K562 (cell line): ENCODE results near the gene SETD1B. TPM values are rescaled to one million over a fixed set of nuclear protein-coding genes. Genes with fewer than 3 reads are reported as not detected.

ENCODE experiments used
- HMBOX1 ChIP-seq: sonication (generic); IDR thresholded peaks from 2 replicates; pipeline ENCODE4 v1.6.1; 2016
- MIER1 ChIP-seq: fragments of 450-650 bp; IDR thresholded peaks from 2 replicates; pipeline ENCODE4 v1.6.1; 2016; ENCODE audit warnings: antibody characterized with exemption, mild to moderate bottlenecking, low read depth
- OTX1 ChIP-seq: fragments of 450-650 bp; formaldehyde crosslinking; IDR thresholded peaks from 2 replicates; pipeline ENCODE4 v1.4.0; 2022; ENCODE audit warnings: mild to moderate bottlenecking
- REST ChIP-seq, 2 experiments: fragments of 450-650 bp; formaldehyde crosslinking in 1 of 2; IDR thresholded peaks; 2 replicates each; pipeline versions ENCODE4 v1.4.0 to v1.6.1; 2014 to 2020; ENCODE audit warnings: mild to moderate bottlenecking in 2 of 2, borderline replicate concordance in 1 of 2, low read depth in 1 of 2
- ZNF408 ChIP-seq: fragments of 250-450 bp; sonication (Bioruptor Pico); IDR thresholded peaks from 2 replicates; pipeline ENCODE4 v1.4.0; 2020; ENCODE audit warnings: low read depth, mild to moderate bottlenecking, moderate library complexity
- polyA plus RNA-seq, 8 experiments: library from polyadenylated mRNA; depleted of rRNA in 4 of 8; stranded (reverse) in 5 of 8; unstranded in 3 of 8; fragments of >200 nt; fragmentation: Nextera tagmentation in 2 of 8; fragmentation: Illumina TruSeq in 1 of 8; extraction: Ambion mirVana in 2 of 8; extraction: Trizol in 1 of 8; gene quantifications; 2 replicates each; pipeline versions ENCODE4 v1.2.1 to v1.2.3, GENCODE V29; 2011 to 2014; ENCODE audit warnings: inconsistent platforms in 1 of 8, missing spikeins in 1 of 8
- total RNA-seq, 7 experiments: library from RNA; depleted of rRNA in 6 of 7; stranded (reverse); fragments of >200 nt in 6 of 7; fragmentation: Illumina TruSeq in 2 of 7; extraction: Trizol in 2 of 7; gene quantifications; 2 replicates each; pipeline versions ENCODE4 v1.2.1 to v1.2.3, GENCODE V29; 2011 to 2021; ENCODE audit warnings: low replicate concordance in 1 of 7
- TF ChIP-seq, protein P1 (sequence below): fragments of 450-650 bp; IDR thresholded peaks from 2 replicates; pipeline ENCODE4 v1.6.1; 2016; ENCODE audit warnings: low read depth
- TF ChIP-seq, protein P2 (sequence below): fragments of 450-650 bp; IDR thresholded peaks from 2 replicates; pipeline ENCODE4 v1.6.1; 2016; ENCODE audit warnings: antibody characterized with exemption

SETD1B gene
- total and polyA plus RNA-seq, 9 of the 15 experiments (the other 6 are each of a cell fraction or from before 2014, with no cell fraction given), result 0.48 to 26.6 (median 2.3) TPM

- TF ChIP-seq REST (IDR thresholded peaks at IDR 0.05; ENCODE audit: borderline replicate concordance) (peak; percentile 93), REST (CRISPR knock-in tag; IDR thresholded peaks at IDR 0.05; ENCODE audit: low read depth) (peak; percentile 76; the same call in 1 of the 2 replicates), MIER1 (no peak), OTX1 (CRISPR knock-in tag) (no peak), ZNF408 (CRISPR knock-in tag) (no peak), HMBOX1 (0 out of 2 replicates have a peak, but pooled peaks have one; percentile 28)
- TF ChIP-seq, protein P1, sequence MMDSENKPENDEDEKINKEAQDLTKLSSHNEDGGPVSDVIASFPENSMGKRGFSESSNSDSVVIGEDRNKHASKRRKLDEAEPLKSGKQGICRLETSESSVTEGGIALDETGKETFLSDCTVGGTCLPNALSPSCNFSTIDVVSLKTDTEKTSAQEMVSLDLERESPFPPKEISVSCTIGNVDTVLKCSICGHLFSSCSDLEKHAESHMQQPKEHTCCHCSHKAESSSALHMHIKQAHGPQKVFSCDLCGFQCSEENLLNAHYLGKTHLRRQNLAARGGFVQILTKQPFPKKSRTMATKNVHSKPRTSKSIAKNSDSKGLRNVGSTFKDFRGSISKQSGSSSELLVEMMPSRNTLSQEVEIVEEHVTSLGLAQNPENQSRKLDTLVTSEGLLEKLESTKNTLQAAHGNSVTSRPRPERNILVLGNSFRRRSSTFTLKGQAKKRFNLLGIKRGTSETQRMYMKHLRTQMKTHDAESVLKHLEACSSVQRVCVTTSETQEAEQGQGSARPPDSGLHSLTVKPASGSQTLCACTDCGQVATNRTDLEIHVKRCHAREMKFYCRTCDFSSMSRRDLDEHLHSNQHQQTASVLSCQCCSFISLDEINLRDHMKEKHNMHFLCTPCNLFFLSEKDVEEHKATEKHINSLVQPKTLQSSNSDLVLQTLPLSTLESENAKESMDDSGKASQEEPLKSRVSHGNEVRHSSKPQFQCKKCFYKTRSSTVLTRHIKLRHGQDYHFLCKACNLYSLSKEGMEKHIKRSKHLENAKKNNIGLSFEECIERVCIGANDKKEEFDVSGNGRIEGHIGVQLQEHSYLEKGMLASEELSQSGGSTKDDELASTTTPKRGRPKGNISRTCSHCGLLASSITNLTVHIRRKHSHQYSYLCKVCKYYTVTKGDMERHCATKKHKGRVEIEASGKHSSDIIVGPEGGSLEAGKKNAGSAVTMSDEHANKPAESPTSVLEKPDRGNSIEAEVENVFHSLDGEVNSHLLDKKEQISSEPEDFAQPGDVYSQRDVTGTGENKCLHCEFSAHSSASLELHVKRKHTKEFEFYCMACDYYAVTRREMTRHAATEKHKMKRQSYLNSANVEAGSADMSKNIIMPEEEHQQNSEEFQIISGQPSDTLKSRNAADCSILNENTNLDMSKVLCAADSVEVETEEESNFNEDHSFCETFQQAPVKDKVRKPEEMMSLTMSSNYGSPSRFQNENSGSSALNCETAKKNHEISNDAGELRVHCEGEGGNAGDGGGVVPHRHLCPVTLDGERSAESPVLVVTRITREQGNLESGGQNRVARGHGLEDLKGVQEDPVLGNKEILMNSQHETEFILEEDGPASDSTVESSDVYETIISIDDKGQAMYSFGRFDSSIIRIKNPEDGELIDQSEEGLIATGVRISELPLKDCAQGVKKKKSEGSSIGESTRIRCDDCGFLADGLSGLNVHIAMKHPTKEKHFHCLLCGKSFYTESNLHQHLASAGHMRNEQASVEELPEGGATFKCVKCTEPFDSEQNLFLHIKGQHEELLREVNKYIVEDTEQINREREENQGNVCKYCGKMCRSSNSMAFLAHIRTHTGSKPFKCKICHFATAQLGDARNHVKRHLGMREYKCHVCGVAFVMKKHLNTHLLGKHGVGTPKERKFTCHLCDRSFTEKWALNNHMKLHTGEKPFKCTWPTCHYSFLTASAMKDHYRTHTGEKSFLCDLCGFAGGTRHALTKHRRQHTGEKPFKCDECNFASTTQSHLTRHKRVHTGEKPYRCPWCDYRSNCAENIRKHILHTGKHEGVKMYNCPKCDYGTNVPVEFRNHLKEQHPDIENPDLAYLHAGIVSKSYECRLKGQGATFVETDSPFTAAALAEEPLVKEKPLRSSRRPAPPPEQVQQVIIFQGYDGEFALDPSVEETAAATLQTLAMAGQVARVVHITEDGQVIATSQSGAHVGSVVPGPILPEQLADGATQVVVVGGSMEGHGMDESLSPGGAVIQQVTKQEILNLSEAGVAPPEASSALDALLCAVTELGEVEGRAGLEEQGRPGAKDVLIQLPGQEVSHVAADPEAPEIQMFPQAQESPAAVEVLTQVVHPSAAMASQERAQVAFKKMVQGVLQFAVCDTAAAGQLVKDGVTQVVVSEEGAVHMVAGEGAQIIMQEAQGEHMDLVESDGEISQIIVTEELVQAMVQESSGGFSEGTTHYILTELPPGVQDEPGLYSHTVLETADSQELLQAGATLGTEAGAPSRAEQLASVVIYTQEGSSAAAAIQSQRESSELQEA, result no peak
- TF ChIP-seq, protein P2, sequence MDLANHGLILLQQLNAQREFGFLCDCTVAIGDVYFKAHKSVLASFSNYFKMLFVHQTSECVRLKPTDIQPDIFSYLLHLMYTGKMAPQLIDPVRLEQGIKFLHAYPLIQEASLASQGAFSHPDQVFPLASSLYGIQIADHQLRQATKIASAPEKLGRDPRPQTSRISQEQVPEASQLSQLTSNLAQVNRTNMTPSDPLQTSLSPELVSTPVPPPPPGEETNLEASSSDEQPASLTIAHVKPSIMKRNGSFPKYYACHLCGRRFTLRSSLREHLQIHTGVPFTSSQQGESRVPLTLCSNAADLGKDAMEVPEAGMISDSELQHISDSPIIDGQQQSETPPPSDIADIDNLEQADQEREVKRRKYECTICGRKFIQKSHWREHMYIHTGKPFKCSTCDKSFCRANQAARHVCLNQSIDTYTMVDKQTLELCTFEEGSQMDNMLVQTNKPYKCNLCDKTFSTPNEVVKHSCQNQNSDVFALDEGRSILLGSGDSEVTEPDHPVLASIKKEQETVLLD, result peak; percentile 67; the same call in 1 of the 2 replicates
Measured at GRCh38 chr12:121793838-121794533, 9.8 kb upstream of the SETD1B start (continued).
